ENCODE results near the gene NAMPT. TPM values are rescaled to one million over a fixed set of nuclear protein-coding genes. Genes with fewer than 3 reads are reported as not detected.

The NAMPT gene
- total RNA-seq, 1 donor from 2014 or later, result 52.7 TPM

GRCh38 chr7:106249488-106249887, 35.3 kb downstream of the NAMPT start:
- no peak for TF ChIP-seq CTCF (conservative IDR thresholded peaks at IDR 0.05)
- Mint-ChIP-seq H3K9me3 (peaks cover 9% of the 10 kb centered on the region), H3K4me3 (no peak overlapping the region), H3K36me3 (ENCODE audit: low read depth) (peaks cover 31% of the 10 kb centered on the region), H3K27me3 (ENCODE audit: low read depth) (no peaks in the 10 kb centered on the region), H3K4me1 (no peaks in the 10 kb centered on the region), H3K27ac (ENCODE audit: unreplicated experiment) (no peak overlapping the region)
- no peak for DNase-seq (ENCODE audit: low read depth, low spot score)

GRCh38 chr7:106248600-106248999, 36.2 kb downstream of the NAMPT start:
- H3K36me3 Mint-ChIP-seq (ENCODE audit: low read depth), result peaks cover 33% of the 10 kb centered on the region
- no peaks in the 10 kb centered on the region for H3K4me1 Mint-ChIP-seq
- no peaks in the 10 kb centered on the region for H3K27me3 Mint-ChIP-seq (ENCODE audit: low read depth)
- H3K4me3 Mint-ChIP-seq, result no peak overlapping the region
- DNase-seq (ENCODE audit: low read depth, low spot score), result no peak
- no peak overlapping the region for H3K27ac Mint-ChIP-seq (ENCODE audit: unreplicated experiment)
- TF ChIP-seq CTCF (conservative IDR thresholded peaks at IDR 0.05), result no peak
- H3K9me3 Mint-ChIP-seq, result peaks cover 15% of the 10 kb centered on the region

GRCh38 chr7:106247841-106248240, 36.9 kb downstream of the NAMPT start:
- Mint-ChIP-seq H3K4me1 (no peaks in the 10 kb centered on the region), H3K4me3 (no peak overlapping the region), H3K27me3 (ENCODE audit: low read depth) (no peaks in the 10 kb centered on the region), H3K27ac (ENCODE audit: unreplicated experiment) (no peak overlapping the region), H3K9me3 (peaks cover 17% of the 10 kb centered on the region), H3K36me3 (ENCODE audit: low read depth) (peaks cover 37% of the 10 kb centered on the region)
- no peak for DNase-seq (ENCODE audit: low read depth, low spot score)
- TF ChIP-seq CTCF (conservative IDR thresholded peaks at IDR 0.05), result no peak

- peaks cover 36% of the 10 kb centered on the region for H3K36me3 Mint-ChIP-seq (ENCODE audit: low read depth)
- H3K4me1 Mint-ChIP-seq, result no peaks in the 10 kb centered on the region
- DNase-seq (ENCODE audit: low read depth, low spot score), result no peak
- peaks cover 17% of the 10 kb centered on the region for H3K9me3 Mint-ChIP-seq
- H3K27ac Mint-ChIP-seq (ENCODE audit: unreplicated experiment), result no peak overlapping the region
- no peaks in the 10 kb centered on the region for H3K27me3 Mint-ChIP-seq (ENCODE audit: low read depth)
- no peak for TF ChIP-seq CTCF (conservative IDR thresholded peaks at IDR 0.05)
- no peak overlapping the region for H3K4me3 Mint-ChIP-seq
Observed at GRCh38 chr7:106246902-106247711, 37.7 kb downstream of the NAMPT start.

- no peaks in the 10 kb centered on the region for H3K4me1 Mint-ChIP-seq
- H3K4me3 Mint-ChIP-seq, result no peak overlapping the region
- H3K27me3 Mint-ChIP-seq (ENCODE audit: low read depth), result no peaks in the 10 kb centered on the region
- DNase-seq (ENCODE audit: low read depth, low spot score), result no peak
- H3K36me3 Mint-ChIP-seq (ENCODE audit: low read depth), result peaks cover 31% of the 10 kb centered on the region
- H3K9me3 Mint-ChIP-seq, result peaks cover 17% of the 10 kb centered on the region
- no peak overlapping the region for H3K27ac Mint-ChIP-seq (ENCODE audit: unreplicated experiment)
- no peak for TF ChIP-seq CTCF (conservative IDR thresholded peaks at IDR 0.05)
Observed at GRCh38 chr7:106243893-106244292, 40.9 kb downstream of the NAMPT start.

Data from neural crest cell (in vitro differentiated cells).